Measurements from ENCODE around the gene ELK1.
A peak's percentile ranks its signal among the peaks of the same experiment; 100 is the strongest.
"Not testable (repeated sequence)": the region's sequence is repeated elsewhere in the genome, so short reads cannot be mapped to it uniquely, and the experiment has no call there.

Gene ELK1, protein sequence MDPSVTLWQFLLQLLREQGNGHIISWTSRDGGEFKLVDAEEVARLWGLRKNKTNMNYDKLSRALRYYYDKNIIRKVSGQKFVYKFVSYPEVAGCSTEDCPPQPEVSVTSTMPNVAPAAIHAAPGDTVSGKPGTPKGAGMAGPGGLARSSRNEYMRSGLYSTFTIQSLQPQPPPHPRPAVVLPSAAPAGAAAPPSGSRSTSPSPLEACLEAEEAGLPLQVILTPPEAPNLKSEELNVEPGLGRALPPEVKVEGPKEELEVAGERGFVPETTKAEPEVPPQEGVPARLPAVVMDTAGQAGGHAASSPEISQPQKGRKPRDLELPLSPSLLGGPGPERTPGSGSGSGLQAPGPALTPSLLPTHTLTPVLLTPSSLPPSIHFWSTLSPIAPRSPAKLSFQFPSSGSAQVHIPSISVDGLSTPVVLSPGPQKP

GRCh38 chrX:47650164-47651042, at the start of gene ELK1:
Gene ELK1, minus strand, starts transcription at chrX:47650563. Its CDS starts 9,122 bp downstream, at chrX:47641441.
- FAIRE-seq = peak; percentile 78

- FAIRE-seq = no peak
Measured at GRCh38 chrX:47697181-47697580, 46.8 kb upstream of the ELK1 start.

GRCh38 chrX:47690175-47690574, 39.8 kb upstream of the ELK1 start:
- FAIRE-seq = no peak

GRCh38 chrX:47687263-47687662, 36.9 kb upstream of the ELK1 start:
- no peak for FAIRE-seq

GRCh38 chrX:47683829-47684205, 33.5 kb upstream of the ELK1 start:
- no peak for FAIRE-seq

- no peak for FAIRE-seq
Measured at GRCh38 chrX:47683184-47683828, 32.9 kb upstream of the ELK1 start.

DNA sequence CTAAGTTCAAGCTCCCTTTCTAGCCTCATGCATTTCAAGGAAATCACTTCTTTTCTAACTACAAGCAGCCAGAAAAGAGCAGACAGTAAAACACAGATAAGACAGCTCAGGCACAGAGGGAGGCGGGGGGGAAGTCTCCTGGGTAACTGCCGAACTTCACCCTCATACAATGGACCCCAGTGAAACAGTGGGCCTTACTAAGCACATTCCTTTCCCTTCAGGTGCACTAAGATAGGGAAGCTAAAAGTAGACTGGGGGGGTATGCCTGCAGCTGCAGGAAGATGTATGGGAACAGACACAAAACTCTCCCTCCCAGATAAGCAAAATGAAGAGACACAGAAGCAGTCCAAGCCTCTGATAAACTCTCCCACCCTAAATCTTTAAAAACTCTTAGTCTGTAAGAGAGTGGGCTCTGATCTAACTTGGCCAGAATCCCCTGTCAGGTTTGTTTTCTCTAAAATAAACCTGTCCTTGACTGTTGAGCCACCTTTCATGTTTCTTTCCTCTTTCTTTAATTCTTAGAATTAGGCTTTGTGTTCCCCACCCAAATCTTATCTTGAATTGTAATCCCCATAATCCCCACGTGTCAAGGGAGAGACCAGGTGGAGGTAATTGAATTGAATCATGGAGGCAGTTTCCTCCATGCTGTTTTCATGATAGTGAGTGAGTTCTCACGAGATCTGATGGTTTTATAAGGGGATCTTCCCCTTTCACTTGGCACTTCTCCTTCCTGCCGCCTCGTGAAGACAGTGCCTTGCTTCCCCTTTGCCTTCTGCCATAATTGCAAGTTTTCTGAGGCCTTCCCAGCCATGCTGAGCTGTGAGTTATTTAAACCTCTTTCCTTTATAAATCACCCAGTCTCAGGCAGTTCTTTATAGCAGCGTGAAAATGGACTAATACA, 25.8 kb upstream of the ELK1 start:
- FAIRE-seq = not testable (repeated sequence)

GRCh38 chrX:47674776-47675175, 24.4 kb upstream of the ELK1 start:
- no peak for FAIRE-seq

DNA sequence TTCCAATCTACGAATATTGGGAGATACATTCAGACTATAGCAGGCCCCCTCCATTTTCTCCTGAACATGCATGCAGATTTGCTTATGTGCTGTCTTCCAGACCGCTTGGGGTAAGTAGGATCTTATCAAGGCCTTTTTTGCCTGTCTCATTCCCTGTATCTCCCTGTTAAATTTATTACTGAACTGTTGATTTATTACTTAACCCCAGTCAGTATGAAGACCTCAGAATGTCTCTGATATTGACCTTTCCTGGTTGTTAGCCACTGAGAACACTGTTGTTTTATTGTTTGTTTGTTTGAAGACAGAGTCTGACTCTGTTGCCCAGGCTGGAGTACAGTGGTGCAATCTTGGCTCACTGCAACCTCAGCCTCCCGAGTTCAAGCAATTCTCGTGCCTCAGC, 15.4 kb upstream of the ELK1 start:
- not testable (repeated sequence) for FAIRE-seq

- no peak for FAIRE-seq
Measured at GRCh38 chrX:47664737-47665136, 14.4 kb upstream of the ELK1 start.

GRCh38 chrX:47662144-47662657, 11.8 kb upstream of the ELK1 start:
- no peak for FAIRE-seq

DNA sequence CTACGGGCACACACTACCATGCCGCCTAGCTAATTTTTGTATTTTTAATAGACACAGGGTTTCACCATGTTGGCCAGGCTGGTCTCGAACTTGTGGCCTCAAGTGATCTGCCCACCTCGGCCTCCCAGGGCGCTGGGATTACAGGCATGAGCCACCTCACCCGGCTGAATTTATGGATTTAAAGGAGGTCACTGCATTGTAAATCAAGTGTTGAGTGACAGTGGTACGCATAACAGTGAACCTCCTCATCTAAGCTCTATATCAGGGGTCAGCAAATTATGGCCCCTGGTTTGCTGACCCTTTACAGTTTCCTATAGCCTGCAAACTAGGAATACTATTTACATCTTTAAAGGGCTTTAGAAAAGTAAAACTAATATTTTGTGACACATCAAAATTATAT, 11.2 kb upstream of the ELK1 start:
- FAIRE-seq = no peak

DNA sequence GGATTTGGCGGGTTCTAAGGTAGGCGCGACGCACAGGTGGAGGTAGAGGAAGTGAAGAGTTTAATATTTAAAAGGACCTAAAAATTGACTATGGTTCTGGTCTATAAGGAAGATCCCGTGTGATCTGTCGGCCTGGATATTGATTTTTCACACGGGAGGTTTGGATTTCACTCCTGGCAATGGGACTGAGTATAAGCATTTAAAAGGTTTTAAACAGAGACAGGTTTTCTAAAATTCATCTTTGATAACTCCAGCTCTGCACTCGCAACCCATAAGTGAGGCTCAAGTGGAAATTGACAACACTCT, 9.0 kb upstream of the ELK1 start:
- FAIRE-seq = no peak

DNA sequence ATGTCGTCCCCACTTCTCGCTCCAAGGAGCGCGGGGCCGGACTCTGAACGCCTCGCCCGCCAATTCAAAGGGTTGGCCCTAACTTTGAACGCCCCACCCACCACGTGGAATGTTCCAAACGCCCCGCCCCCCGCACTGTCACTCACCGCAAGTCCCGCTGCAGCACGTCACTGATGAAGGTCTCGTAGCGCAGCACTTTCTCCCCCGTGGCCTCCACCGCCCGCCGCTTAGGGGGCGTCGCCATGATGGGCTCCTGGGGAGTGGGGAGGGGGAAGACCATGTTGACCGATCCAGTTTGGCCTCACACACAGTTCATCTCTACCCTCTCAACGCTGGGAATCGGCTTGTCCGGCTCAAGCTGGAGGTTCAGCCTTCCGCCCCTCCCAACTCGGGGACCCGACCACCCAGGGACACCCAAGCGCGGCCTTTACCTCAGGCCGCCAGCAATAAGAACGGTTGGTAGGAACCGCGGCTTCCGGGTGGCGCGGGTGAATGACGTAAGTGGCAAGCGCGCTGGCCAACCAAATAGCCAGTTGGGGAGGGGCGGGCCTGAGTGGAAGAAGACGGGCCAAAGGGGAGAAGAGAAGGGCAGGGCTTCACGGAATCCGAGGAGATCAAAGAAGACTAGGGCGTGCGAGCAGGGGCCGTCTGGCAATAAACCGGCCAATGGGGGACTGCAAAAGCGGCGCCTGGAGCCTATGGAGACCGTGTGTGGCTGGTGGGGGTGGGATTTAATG, 8.5 kb upstream of the ELK1 start, which contains the start of gene UXT:
Gene UXT, minus strand, starts transcription at position 497 of the 737 bp plus-strand sequence. Its CDS starts 253 bp downstream, at position 244.
- peak; percentile 29 for FAIRE-seq

DNA sequence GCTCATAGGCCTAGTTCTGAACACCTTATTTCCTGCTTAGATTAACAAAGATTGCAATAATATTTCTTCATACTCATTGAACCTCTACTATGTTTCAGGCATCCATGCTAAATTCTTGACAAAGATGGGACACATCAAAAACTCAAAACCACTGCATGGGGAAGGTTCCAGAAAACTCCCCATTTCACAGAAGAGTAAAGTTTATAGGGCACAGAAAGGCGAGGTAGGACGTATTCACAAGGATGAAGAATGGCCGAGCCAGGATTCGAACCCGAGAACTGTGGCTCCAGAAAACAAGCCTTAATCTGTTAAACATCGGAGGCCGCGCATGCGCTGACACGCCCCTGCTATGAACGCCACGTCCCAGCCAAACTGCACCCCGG, 7.9 kb upstream of the ELK1 start:
- no peak for FAIRE-seq

GRCh38 chrX:47651043-47651905, 911 bp upstream of the ELK1 start:
- FAIRE-seq = no peak

DNA sequence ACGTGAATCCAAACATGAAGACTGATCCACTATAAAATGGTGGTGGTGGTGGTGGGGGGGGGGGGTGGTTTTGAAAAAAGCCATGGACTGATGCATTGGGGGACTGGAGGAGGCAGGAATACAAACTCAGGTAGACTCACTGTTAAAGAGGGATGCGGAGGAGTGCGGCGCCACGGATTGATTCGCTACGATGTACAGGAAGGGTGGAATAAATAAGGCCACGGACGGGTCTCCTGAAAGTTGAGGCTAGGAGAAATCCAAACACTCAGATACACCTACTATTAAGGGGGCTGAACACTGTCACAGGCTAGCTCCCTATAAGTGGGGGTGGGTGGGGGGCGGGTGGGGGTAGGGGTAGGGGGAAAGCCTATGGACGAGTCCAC, 591 bp downstream of the ELK1 start:
- FAIRE-seq = no peak

GRCh38 chrX:47649271-47649670, 1.1 kb downstream of the ELK1 start:
- FAIRE-seq = no peak

DNA sequence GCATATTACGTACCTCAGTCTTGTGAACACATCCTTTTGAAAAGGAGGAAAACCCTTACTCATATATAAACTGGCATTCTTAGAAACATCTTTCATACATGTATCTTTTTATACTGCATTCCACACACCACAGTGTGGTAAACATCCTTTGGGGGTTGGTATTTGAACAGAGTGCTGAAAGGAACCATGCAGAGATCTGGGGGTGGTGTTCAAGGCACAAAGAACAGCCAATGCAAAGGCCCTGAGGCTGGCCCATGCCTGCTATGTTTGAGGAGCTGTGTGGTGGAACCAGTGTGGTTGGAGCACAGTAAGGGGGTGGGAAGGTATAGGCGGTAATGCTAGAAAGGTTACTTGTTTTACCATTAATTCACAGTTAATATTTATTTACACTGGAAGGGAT, 2.0 kb downstream of the ELK1 start:
- FAIRE-seq = no peak

- no peak for FAIRE-seq
Measured at GRCh38 chrX:47646636-47647035, 3.7 kb downstream of the ELK1 start.

DNA sequence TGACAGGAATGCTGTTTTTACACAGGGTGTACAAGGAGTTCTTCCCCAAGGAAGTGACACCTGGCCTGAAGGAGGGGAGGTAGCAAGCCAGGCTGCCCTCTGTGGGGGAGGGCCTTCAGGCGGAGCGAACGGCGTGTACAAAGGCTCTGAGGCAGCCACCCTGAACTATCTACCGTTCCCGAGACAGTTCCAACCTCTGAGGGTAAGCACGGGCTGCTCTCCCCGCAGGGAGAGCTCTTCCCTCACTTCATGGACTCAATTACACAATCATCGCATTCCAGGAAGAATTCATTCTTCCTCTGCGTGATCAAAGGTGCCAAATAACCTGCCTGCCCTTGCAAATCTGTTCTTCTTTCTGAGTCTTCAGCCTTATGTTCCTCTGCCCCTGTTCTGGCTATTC, 4.8 kb downstream of the ELK1 start:
- no peak for FAIRE-seq
